NT2/D1 (cell line): ENCODE measurements around the gene SLIT3.

ENCODE experiments used
- DNase-seq: peaks from one replicate; pipeline ENCODE4 v3.0.0-alpha.2; 2011; ENCODE audit warnings: low read depth, low spot score
- H3K27me3 ChIP-seq: 2 replicates; pipeline ENCODE4 v1.6.0; 2011; ENCODE audit warnings: mild to moderate bottlenecking; ENCODE audit not compliant: insufficient read length, insufficient read depth
- H3K36me3 ChIP-seq: 2 replicates; pipeline ENCODE4 v1.6.1; 2011; ENCODE audit warnings: mild to moderate bottlenecking, low read length, mixed read lengths; ENCODE audit not compliant: insufficient read depth, insufficient read length
- H3K4me1 ChIP-seq: 2 replicates; pipeline ENCODE4 v1.5.1; 2011; ENCODE audit not compliant: insufficient read depth, insufficient read length
- H3K4me3 ChIP-seq: 2 replicates; pipeline ENCODE4 v1.5.1; 2011; ENCODE audit warnings: low read depth; ENCODE audit not compliant: insufficient read length
- H3K9ac ChIP-seq: 2 replicates; pipeline ENCODE4 v1.6.0; 2011; ENCODE audit warnings: low read depth; ENCODE audit not compliant: insufficient read length
- H3K9me3 ChIP-seq: 2 replicates; pipeline ENCODE4 v1.5.1; 2011; ENCODE audit warnings: mild to moderate bottlenecking, low read length; ENCODE audit not compliant: insufficient read depth
- SUZ12 ChIP-seq: IDR thresholded peaks from 2 replicates; pipeline ENCODE4 v1.6.1; 2011; ENCODE audit not compliant: insufficient read length, insufficient read depth; ENCODE audit errors: extremely low read depth
- YY1 ChIP-seq: IDR thresholded peaks from 2 replicates; pipeline ENCODE4 v1.6.1; 2011; ENCODE audit not compliant: insufficient read length, insufficient read depth
- ZNF274 ChIP-seq: IDR thresholded peaks from 2 replicates; pipeline ENCODE4 v1.6.1; 2011; ENCODE audit warnings: mild to moderate bottlenecking, low read depth, low read length

SLIT3 gene

GRCh38 chr5:168831383-168831782 is 469.6 kb downstream of the SLIT3 start:
- no peak overlapping the region for H3K9ac ChIP-seq
- TF ChIP-seq SUZ12 = no peak
- no peak for TF ChIP-seq YY1
- no peak for TF ChIP-seq ZNF274
- DNase-seq = no peak
- no peaks in the 10 kb centered on the region for H3K4me1 ChIP-seq
- H3K36me3 ChIP-seq = no peaks in the 10 kb centered on the region
- no peak overlapping the region for H3K4me3 ChIP-seq
- H3K9me3 ChIP-seq = no peaks in the 10 kb centered on the region
- H3K27me3 ChIP-seq = no peaks in the 10 kb centered on the region

- H3K9me3 ChIP-seq = no peaks in the 10 kb centered on the region
- no peaks in the 10 kb centered on the region for H3K36me3 ChIP-seq
- no peaks in the 10 kb centered on the region for H3K4me1 ChIP-seq
- no peaks in the 10 kb centered on the region for H3K27me3 ChIP-seq
- TF ChIP-seq YY1 (no peak), ZNF274 (no peak), SUZ12 (no peak)
- H3K4me3 ChIP-seq = no peak overlapping the region
- H3K9ac ChIP-seq = no peak overlapping the region
- DNase-seq = no peak
These were observed 470.1 kb downstream of the SLIT3 start for GRCh38 chr5:168830833-168831232.

GRCh38 chr5:168829922-168830417 is 471.0 kb downstream of the SLIT3 start:
- H3K9me3 ChIP-seq = no peaks in the 10 kb centered on the region
- no peaks in the 10 kb centered on the region for H3K27me3 ChIP-seq
- no peak overlapping the region for H3K4me3 ChIP-seq
- H3K36me3 ChIP-seq = no peaks in the 10 kb centered on the region
- no peak overlapping the region for H3K9ac ChIP-seq
- H3K4me1 ChIP-seq = no peaks in the 10 kb centered on the region
- TF ChIP-seq ZNF274 (no peak), YY1 (no peak), SUZ12 (no peak)
- no peak for DNase-seq

GRCh38 chr5:168829044-168829443 is 471.9 kb downstream of the SLIT3 start:
- Histone ChIP-seq H3K4me1 (no peaks in the 10 kb centered on the region), H3K9ac (no peak overlapping the region), H3K4me3 (no peak overlapping the region), H3K36me3 (no peaks in the 10 kb centered on the region), H3K9me3 (no peaks in the 10 kb centered on the region), H3K27me3 (no peaks in the 10 kb centered on the region)
- no peak for TF ChIP-seq ZNF274
- no peak for TF ChIP-seq YY1
- no peak for TF ChIP-seq SUZ12
- no peak for DNase-seq

- H3K4me1 ChIP-seq = no peaks in the 10 kb centered on the region
- no peaks in the 10 kb centered on the region for H3K27me3 ChIP-seq
- H3K9me3 ChIP-seq = no peaks in the 10 kb centered on the region
- DNase-seq = no peak
- no peak for TF ChIP-seq YY1
- TF ChIP-seq ZNF274 = no peak
- H3K9ac ChIP-seq = no peak overlapping the region
- no peaks in the 10 kb centered on the region for H3K36me3 ChIP-seq
- H3K4me3 ChIP-seq = no peak overlapping the region
These were observed 473.3 kb downstream of the SLIT3 start for GRCh38 chr5:168827636-168828035.

- no peak overlapping the region for H3K4me3 ChIP-seq
- no peak for DNase-seq
- H3K4me1 ChIP-seq = no peaks in the 10 kb centered on the region
- TF ChIP-seq ZNF274 (no peak), SUZ12 (no peak), YY1 (no peak)
- no peak overlapping the region for H3K9ac ChIP-seq
- no peaks in the 10 kb centered on the region for H3K9me3 ChIP-seq
- no peaks in the 10 kb centered on the region for H3K36me3 ChIP-seq
- no peaks in the 10 kb centered on the region for H3K27me3 ChIP-seq
These were observed 474.7 kb downstream of the SLIT3 start for GRCh38 chr5:168826246-168826725.

DNA sequence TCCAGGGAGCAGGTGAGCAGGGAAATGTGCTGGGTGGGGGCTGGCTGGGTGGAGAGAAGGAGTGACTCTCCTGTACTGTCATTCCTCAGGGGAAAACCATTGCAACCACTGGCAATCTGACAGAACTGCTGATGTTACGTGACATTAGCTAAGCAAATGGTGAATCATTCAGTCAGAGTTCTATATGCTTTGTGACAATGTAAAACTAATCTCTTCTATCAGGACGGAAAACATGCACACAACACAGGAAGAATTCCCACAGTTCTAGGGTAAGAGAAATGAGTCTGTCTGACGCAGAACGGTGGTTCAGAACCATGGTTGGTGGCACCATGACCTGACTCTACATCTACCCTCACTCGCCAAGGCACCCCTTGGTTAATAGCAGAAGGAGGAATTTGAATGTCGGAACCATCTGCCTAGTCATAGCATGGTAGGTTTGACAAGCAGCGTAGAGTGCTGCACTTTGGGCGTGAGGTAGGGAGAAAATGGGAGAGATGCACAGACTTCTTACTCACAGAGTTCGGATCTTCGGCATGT is 478.1 kb downstream of the SLIT3 start:
- TF ChIP-seq SUZ12 (no peak), ZNF274 (no peak), YY1 (no peak)
- no peak for DNase-seq
- no peak overlapping the region for H3K4me3 ChIP-seq
- H3K4me1 ChIP-seq = no peaks in the 10 kb centered on the region
- H3K36me3 ChIP-seq = no peaks in the 10 kb centered on the region
- H3K9ac ChIP-seq = no peak overlapping the region
- no peaks in the 10 kb centered on the region for H3K9me3 ChIP-seq
- no peaks in the 10 kb centered on the region for H3K27me3 ChIP-seq
